Stimulated activated naive CD8-positive, alpha-beta T cell treated with anti-CD3 and anti-CD28 coated beads, Interleukin-15, amount 100 ng/mL, for 72 hours (primary cell): ENCODE results near the gene WFIKKN2.

Source experiments
- ATAC-seq: fragments of 150-1000 bp; cut with Tn5 transposase; 2 replicates; pipeline ENCODE4 v1.10.0; 2021; ENCODE audit warnings: mild to moderate bottlenecking, moderate library complexity
- DNase-seq, 2 donors: peaks; one replicate each; pipeline ENCODE4 v3.0.0; 2021 to 2022
- H3K27ac Mint-ChIP-seq, 2 donors: one replicate each; pipeline ENCODE4 v1.8.0; 2022; ENCODE audit warnings: mild to moderate bottlenecking in 2 of 2, mixed read lengths in 2 of 2, moderate library complexity in 2 of 2
- H3K27me3 Mint-ChIP-seq: one replicate; pipeline ENCODE4 v1.8.0; 2022; ENCODE audit warnings: mixed read lengths
- H3K4me1 Mint-ChIP-seq: one replicate; pipeline ENCODE4 v1.8.0; 2022; ENCODE audit warnings: mild to moderate bottlenecking, mixed read lengths
- H3K4me3 Mint-ChIP-seq, 2 donors: one replicate each; pipeline ENCODE4 v1.8.0; 2022; ENCODE audit warnings: mild to moderate bottlenecking in 2 of 2, mixed read lengths in 2 of 2, moderate library complexity in 1 of 2
- H3K9me3 Mint-ChIP-seq, 2 donors: one replicate each; pipeline ENCODE4 v1.8.0; 2022; ENCODE audit warnings: mixed read lengths in 2 of 2

Gene WFIKKN2

DNA sequence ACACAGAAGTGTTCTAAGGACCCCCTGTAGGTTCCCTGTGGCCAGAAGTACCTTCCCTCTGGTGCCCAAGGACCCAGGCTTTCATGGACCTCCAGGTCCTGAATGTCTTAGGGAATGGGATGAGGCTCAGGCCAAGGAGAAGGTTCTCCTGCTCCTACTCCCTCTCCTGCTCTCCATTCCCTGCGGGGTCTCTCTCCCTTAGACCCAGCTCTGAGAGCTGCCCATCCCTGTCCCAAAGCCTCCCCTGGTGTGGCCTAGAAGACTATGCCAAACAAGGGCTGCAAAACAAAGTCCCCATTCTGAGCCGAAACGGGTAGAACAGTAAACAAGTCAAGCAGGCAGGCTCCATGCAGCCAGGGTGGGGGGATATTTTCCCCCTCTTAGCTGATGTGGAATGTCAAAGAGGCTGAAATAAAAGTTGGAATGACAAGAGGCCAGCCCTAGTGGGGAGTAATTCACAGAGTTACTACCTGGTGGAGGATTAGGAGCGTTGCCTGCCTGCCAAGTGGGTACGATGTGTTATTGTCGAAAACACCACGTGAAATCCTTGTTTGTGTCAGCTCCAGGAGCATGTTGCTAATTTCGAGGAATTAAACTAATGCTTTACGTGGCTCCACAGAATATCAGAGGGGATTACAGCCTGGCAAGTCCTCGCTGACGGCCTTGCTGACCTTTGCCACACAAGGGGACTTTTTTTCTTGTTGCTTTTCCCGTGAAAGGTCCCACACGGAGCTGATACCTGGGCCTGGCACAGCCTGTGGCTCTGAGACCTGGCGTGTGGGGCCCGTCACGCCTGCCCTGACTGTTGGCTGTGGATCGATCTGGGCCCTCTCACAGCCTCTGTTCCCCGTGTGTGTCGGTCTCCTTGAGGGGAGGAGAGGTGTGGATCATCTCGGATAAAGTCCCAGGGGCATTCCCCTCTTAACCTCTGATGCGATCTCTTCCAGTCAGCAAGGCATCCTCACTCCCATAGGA, 2.9 kb downstream of the WFIKKN2 start:
- no peak overlapping the region for H3K27ac Mint-ChIP-seq
- H3K9me3 Mint-ChIP-seq: no peaks in the 10 kb centered on the region
- peaks cover 20% of the 10 kb centered on the region for H3K27me3 Mint-ChIP-seq
- DNase-seq (no peak), ATAC-seq (no peak)
- no peak overlapping the region for H3K4me3 Mint-ChIP-seq
- H3K4me1 Mint-ChIP-seq: peaks cover 6% of the 10 kb centered on the region

DNA sequence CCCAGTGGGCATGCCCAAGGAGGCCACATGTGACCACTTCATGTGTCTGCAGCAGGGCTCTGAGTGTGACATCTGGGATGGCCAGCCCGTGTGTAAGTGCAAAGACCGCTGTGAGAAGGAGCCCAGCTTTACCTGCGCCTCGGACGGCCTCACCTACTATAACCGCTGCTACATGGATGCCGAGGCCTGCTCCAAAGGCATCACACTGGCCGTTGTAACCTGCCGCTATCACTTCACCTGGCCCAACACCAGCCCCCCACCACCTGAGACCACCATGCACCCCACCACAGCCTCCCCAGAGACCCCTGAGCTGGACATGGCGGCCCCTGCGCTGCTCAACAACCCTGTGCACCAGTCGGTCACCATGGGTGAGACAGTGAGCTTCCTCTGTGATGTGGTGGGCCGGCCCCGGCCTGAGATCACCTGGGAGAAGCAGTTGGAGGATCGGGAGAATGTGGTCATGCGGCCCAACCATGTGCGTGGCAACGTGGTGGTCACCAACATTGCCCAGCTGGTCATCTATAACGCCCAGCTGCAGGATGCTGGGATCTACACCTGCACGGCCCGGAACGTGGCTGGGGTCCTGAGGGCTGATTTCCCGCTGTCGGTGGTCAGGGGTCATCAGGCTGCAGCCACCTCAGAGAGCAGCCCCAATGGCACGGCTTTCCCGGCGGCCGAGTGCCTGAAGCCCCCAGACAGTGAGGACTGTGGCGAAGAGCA, 4.4 kb downstream of the WFIKKN2 start:
- H3K27ac Mint-ChIP-seq: no peak overlapping the region
- H3K9me3 Mint-ChIP-seq: no peaks in the 10 kb centered on the region
- peaks cover 6% of the 10 kb centered on the region for H3K4me1 Mint-ChIP-seq
- H3K4me3 Mint-ChIP-seq: no peak overlapping the region
- H3K27me3 Mint-ChIP-seq: peaks cover 12% of the 10 kb centered on the region
- no peak for DNase-seq
- ATAC-seq: no peak

DNA sequence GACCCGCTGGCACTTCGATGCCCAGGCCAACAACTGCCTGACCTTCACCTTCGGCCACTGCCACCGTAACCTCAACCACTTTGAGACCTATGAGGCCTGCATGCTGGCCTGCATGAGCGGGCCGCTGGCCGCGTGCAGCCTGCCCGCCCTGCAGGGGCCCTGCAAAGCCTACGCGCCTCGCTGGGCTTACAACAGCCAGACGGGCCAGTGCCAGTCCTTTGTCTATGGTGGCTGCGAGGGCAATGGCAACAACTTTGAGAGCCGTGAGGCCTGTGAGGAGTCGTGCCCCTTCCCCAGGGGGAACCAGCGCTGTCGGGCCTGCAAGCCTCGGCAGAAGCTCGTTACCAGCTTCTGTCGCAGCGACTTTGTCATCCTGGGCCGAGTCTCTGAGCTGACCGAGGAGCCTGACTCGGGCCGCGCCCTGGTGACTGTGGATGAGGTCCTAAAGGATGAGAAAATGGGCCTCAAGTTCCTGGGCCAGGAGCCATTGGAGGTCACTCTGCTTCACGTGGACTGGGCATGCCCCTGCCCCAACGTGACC, 5.0 kb downstream of the WFIKKN2 start:
- peaks cover 3% of the 10 kb centered on the region for H3K4me1 Mint-ChIP-seq
- H3K9me3 Mint-ChIP-seq: no peaks in the 10 kb centered on the region
- no peak for DNase-seq
- ATAC-seq: no peak
- H3K27ac Mint-ChIP-seq: no peak overlapping the region
- H3K27me3 Mint-ChIP-seq: peaks cover 6% of the 10 kb centered on the region
- no peak overlapping the region for H3K4me3 Mint-ChIP-seq

DNA sequence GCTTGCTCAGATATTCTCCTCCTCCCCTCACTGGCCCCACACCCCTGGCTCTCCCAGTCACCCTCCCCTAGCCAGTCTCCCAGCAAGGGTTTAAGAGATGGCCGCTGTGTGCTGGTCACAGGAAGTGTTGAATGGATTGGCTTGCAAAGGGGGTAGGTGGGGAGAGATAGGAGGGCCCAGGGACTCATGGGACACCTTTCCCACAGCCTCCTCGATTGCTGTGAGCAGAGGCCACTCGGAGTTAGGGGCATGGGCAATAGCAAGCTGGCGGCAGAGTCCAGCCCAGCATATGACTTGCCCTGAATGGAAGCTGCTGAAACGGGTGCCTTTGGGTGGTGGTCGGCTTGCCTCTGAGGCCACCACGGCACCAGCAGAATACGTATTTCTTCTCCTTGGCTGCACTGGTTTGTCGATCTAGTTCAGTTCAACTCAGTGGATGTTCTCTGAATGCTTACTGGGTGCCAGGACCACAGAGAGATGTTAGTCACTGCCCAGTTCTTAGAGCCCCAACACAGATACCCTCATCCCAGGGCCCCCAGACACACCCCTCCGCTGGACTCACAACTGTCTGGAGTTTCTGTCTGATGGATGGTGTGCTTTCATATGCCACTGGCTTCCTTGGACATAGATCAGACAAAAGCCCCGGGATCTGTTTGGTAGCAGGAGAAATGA, 6.0 kb downstream of the WFIKKN2 start:
- H3K27ac Mint-ChIP-seq: no peak overlapping the region

DNA sequence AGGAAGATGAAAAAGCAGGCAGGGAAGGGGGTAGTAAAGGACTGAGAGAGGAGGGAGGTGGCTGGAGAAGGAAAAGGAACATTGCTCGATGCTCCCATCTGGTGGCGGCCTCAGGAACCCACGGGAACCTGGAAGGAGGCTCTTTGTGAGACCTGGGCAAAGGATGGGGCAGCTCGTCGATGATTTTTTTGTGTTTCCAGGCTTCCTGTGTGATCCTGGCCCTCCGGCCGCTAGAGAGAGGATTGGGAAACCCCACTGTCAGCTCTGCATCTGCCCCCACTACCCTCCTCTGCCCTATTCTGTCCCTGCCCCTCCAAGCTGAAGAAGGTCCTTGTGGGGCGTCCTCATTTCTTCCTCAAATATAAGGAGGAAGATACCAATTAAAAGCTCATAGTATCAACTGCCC, 6.6 kb downstream of the WFIKKN2 start:
- H3K27ac Mint-ChIP-seq: no peak overlapping the region
- no peaks in the 10 kb centered on the region for H3K9me3 Mint-ChIP-seq
- no peaks in the 10 kb centered on the region for H3K27me3 Mint-ChIP-seq
- no peaks in the 10 kb centered on the region for H3K4me1 Mint-ChIP-seq
- no peak overlapping the region for H3K4me3 Mint-ChIP-seq
- peak; percentile 62 for ATAC-seq
- DNase-seq: peak; percentile 42 to 57

More for the DNA sequence above, 6.0 kb downstream of the WFIKKN2 start:
- H3K27me3 Mint-ChIP-seq: no peaks in the 10 kb centered on the region
- no peak for DNase-seq
- H3K4me1 Mint-ChIP-seq: no peaks in the 10 kb centered on the region
- no peak overlapping the region for H3K4me3 Mint-ChIP-seq
- H3K9me3 Mint-ChIP-seq: no peaks in the 10 kb centered on the region
- peak; percentile 23 for ATAC-seq

DNA sequence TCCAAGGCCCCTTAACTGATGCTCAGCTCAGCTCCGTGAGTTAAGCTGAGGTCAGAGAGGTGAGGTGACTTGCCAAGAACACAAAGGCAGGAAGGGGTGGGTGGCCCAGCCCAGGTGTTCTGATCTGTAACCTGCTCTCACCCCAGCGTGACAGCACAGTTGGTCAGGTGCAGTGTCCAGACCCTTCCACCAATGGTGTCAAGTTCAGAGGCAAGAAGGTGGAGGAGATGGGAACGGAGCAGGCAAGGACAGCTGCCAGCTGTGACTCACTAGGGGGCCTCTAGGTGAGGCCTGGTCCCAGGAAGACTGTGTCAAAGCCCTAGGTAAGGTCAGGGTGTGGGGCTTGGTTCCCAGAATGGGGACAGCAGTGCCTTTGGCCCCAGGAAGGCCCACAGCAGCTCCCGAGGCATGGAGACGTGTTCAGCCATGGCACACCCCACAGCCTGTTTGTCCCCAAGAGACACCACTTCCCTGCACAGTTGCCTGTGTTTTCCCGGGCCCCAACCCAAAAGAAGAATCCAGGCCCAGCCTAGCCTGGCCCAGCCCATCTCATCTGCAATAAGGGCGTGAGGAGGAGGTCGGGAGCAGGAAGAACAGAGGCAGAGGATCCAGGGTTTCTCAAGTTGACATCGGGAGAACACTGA, 7.2 kb downstream of the WFIKKN2 start:
- H3K4me1 Mint-ChIP-seq: no peaks in the 10 kb centered on the region
- ATAC-seq (no peak), DNase-seq (no peak)
- H3K9me3 Mint-ChIP-seq: no peaks in the 10 kb centered on the region
- H3K27me3 Mint-ChIP-seq: no peaks in the 10 kb centered on the region
- H3K4me3 Mint-ChIP-seq: no peak overlapping the region
- no peak overlapping the region for H3K27ac Mint-ChIP-seq

DNA sequence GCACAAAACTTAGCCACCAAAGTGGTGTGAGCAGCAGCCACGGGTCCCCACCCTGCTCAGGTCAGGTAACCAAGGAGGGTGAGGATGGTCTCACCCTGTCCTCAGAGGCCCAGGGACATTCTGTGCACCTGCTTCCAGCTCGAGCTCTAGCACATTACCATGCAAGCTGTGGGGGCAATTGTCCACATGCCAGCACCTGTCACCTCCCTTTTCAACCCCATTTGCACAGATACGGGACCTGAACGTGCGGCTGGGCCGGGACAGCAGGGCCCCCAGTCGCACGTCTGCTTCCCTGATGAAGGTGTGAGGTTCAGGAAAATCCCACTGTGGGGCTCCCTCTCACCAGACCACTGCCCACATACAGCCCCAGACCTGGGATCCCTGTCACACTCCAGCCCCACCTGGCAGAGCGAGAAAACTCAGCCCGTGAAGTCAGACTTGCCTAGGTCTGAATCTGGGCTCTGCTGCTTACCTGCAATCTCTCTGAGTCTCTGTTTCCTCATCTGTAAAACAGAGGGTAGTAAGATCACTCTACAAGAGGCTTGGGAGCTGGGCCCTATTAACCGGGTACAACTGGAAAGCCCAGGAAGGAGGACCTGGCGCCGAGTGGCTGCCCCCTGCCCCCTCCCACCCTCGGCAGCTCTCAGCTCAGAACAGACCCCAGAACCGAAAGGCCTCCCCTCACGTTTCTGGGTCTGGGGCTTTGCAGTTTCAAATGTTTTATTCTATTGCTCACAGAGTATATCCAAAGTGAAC, 7.9 kb downstream of the WFIKKN2 start:
- DNase-seq: no peak
- Mint-ChIP-seq H3K4me3 (no peak overlapping the region), H3K27ac (no peak overlapping the region), H3K27me3 (no peaks in the 10 kb centered on the region), H3K9me3 (no peaks in the 10 kb centered on the region), H3K4me1 (no peaks in the 10 kb centered on the region)
- ATAC-seq: no peak

DNA sequence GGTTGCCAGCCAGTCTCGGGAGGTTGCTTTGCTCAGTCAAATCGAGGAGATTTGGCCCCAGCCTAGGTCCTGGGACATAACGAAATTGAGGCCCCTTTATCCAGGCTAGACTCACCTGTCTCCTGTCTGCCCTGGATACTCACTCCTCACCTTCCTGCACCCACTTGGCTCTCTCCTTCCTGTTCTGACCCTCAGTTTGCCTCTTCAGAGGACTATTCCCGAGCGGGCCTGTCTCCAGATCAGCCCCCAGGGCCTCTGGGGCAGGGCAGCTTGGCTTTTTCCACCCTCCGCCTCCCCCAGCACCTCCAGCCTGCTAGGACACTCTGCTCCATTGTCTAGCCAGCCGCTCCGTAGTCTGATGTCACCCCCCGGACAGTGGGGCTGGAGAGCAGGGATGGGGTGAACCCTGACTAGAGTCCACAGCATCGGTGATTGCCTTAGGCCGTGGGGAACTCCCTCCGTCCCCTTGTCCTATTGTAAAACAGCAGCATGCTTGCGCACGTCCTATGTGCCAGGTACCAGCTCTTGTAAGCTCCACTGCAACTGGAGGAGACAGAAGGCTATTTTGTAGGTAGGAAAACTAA, 8.8 kb downstream of the WFIKKN2 start:
- no peaks in the 10 kb centered on the region for H3K27me3 Mint-ChIP-seq
- H3K4me1 Mint-ChIP-seq: no peaks in the 10 kb centered on the region
- DNase-seq (no peak), ATAC-seq (no peak)
- H3K4me3 Mint-ChIP-seq: no peak overlapping the region
- H3K27ac Mint-ChIP-seq: no peak overlapping the region
- no peaks in the 10 kb centered on the region for H3K9me3 Mint-ChIP-seq

DNA sequence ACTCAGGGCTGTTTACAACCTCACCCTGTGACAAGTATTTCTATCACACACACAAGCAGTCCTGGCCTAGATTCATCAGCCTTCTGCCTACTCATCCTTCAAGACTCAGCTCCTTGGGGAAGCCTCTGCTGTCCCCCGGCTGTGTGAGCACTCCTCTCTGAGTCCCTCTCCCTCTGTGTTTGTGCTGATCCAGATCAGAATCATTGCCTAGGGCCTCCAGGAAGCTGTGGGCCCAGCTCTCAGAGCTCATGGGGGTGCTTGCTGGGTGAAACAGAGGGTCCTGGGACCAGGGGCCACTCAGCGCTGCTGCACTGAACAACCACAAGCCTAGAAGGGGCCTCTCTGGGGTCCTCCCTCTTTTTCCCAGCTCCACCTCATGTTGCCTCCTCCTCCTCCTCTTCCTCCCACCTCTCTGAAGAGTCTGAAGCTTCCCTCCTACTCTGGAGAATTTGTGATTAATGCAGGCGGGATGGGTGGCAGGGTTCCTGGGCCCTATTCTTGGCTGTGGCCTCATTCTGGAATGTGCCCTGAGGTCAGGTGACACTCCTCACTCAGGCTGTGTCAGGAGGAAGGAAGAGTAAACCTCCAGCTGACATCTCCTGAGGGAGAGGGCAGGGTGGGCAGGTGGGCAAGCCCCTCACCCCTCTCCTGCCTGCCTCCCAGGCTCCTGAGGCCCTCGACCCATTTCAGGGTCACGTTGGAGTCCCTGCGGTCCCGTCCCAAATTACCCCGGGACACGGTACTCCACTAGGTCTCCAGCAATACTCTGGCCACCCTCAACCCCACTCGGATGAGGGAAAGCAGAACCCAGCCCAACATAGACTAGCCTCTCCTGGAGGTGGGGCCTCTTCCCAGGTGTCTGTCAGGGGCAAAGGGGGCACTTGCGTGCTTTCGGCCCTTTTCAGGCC, 10.1 kb downstream of the WFIKKN2 start:
- no peaks in the 10 kb centered on the region for H3K9me3 Mint-ChIP-seq
- no peaks in the 10 kb centered on the region for H3K27me3 Mint-ChIP-seq
- ATAC-seq (no peak), DNase-seq (no peak)
- H3K27ac Mint-ChIP-seq: peak overlapping the region in 1 of 2 donors; percentile 78
- H3K4me3 Mint-ChIP-seq: no peak overlapping the region
- no peaks in the 10 kb centered on the region for H3K4me1 Mint-ChIP-seq

DNA sequence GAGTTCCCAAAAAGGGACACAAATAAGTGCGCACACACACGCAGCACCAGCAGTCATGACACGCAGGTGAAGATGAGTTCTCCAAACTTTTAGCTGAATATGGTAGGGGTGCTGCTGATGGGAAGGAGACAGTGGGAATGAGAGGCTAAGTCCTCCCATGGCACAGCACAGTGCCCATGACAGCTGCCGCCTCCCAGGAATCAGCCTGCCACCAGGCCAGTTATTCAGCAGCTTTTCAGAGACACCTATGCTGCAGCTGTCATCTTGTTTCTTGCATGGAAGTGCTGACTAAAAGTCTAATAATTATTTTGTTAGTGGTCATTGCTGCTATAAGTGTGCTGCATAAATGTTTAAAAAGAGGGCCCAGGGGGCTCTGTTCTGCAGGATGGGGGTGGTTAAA, 12.2 kb downstream of the WFIKKN2 start:
- Mint-ChIP-seq H3K27me3 (no peaks in the 10 kb centered on the region), H3K4me1 (peaks cover 13% of the 10 kb centered on the region), H3K27ac (no peak overlapping the region), H3K9me3 (no peaks in the 10 kb centered on the region), H3K4me3 (no peak overlapping the region)
- no peak for ATAC-seq
- DNase-seq: no peak

DNA sequence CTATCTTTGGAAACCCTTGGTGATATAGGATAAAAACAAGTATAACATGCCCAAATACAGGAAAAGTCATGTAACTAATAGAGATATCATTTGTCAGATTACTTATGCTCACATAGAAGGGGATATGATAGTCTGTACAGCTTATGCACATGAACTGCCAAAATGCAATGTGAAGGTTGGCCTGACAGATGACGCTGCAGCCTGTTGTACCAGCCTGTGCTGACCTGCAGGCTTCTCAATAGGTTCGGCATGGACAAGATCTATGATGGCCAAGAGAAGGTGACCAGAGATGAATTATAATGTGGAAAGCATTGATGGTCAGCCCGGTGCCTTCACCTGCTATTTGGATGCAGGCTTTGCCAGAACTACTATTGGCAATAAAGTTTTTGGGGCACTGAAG, 12.7 kb downstream of the WFIKKN2 start:
- H3K9me3 Mint-ChIP-seq: no peaks in the 10 kb centered on the region
- DNase-seq (no peak), ATAC-seq (no peak)
- no peaks in the 10 kb centered on the region for H3K27me3 Mint-ChIP-seq
- H3K4me1 Mint-ChIP-seq: peaks cover 18% of the 10 kb centered on the region
- no peak overlapping the region for H3K27ac Mint-ChIP-seq
- H3K4me3 Mint-ChIP-seq: no peak overlapping the region

DNA sequence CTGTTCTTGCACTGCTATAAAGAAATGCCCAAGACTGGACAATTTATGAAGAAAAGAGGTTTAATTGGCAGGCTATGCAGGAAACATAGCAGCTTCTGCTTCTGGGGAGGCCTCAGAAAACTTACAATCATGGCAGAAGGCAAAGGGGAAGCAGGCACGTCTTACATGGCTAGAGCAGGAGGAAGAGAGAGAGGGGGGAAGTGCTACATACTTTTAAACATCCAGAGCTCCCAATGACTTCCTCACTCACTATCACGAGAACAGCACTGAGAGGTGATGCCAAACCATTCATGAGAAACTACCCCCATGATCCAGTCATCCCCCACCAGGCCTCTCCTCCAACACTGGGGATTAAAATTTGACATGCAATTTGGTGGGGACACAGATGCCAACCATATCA, 13.3 kb downstream of the WFIKKN2 start:
- DNase-seq (no peak), ATAC-seq (no peak)
- Mint-ChIP-seq H3K4me3 (no peak overlapping the region), H3K9me3 (no peaks in the 10 kb centered on the region), H3K27me3 (no peaks in the 10 kb centered on the region), H3K4me1 (peaks cover 19% of the 10 kb centered on the region), H3K27ac (no peak overlapping the region)

DNA sequence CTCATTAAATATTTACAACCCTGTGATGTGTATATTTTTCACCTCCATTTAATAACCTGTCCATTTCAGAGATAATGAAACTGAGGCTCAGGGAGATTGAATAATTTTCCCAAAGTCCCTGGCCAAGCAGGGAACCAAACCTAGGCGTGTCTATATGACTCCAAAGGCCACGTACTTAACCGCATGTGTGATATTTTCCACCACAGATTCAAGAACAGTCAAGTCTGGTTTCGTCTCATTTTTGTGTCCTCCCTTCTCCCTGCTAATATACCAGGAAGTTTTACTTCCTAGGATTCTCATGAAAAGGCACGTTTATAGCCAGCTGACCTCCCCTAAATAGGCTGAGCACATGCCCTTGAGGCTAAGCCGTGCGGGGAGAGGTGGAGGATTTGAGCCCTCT, 15.3 kb downstream of the WFIKKN2 start:
- Mint-ChIP-seq H3K9me3 (no peaks in the 10 kb centered on the region), H3K4me3 (no peak overlapping the region), H3K4me1 (peaks cover 19% of the 10 kb centered on the region), H3K27ac (no peak overlapping the region), H3K27me3 (no peaks in the 10 kb centered on the region)
- ATAC-seq: no peak
- DNase-seq: no peak
